HCT116 (cell line): ENCODE measurements around the gene DIP2C. TPM values are rescaled to one million over a fixed set of nuclear protein-coding genes. Genes with fewer than 3 reads are reported as not detected.

Experiments
- ATAC-seq: fragments of 200-7000 bp; cut with Tn5 transposase; 2 replicates; pipeline ENCODE4 v1.9.1; 2020; ENCODE audit warnings: mild to moderate bottlenecking, moderate library complexity
- BruUV-seq: library from RNA; stranded (reverse); fragments of 400-500 nt; replicated peaks from 2 replicates; lab custom pipeline; 2021; lab: Mats Ljungman, UMichigan
- CTCF ChIA-PET: fragments of 300-600 bp; sonication (Branson Sonifier 250); formaldehyde crosslinking; loops from one replicate; lab custom pipeline; 2021; ENCODE audit warnings: antibody characterized with exemption; lab: Charles Lee
- POLR2A ChIA-PET: fragments of 300-600, 350-600 bp; sonication (Branson Sonifier 250); formaldehyde crosslinking; loops from one replicate; lab custom pipeline; 2021; ENCODE audit warnings: antibody characterized with exemption; lab: Charles Lee
- RAD21 ChIA-PET, 2 experiments: fragments of 300-600 bp; sonication (Branson Sonifier 250); formaldehyde crosslinking; loops; one replicate each; lab custom pipeline; 2023; ENCODE audit warnings: low total read pairs in 2 of 2; ENCODE audit not compliant: uncharacterized antibody in 2 of 2, unreplicated experiment in 2 of 2, low non-redundant PET in 1 of 2; lab: Charles Lee
- DNase-seq: peaks from one replicate; pipeline ENCODE4 v3.0.0-alpha.2; 2010; ENCODE audit warnings: low read depth, low spot score
- H2AFZ ChIP-seq: fragments of 200-600 bp; shearing (Covaris generic), sonication (generic); 2 replicates; pipeline ENCODE4 v1.6.1; 2017; ENCODE audit warnings: low read depth, mixed run types, mixed read lengths, antibody characterized with exemption, low read length; ENCODE audit not compliant: poor library complexity, severe bottlenecking
- H3K27ac ChIP-seq: 2 replicates; pipeline ENCODE4 v1.5.1; 2012; ENCODE audit warnings: low read depth, low read length
- H3K27me3 ChIP-seq: fragments of 200-600 bp; sonication (generic); 2 replicates; pipeline ENCODE4 v1.6.1; 2016; ENCODE audit warnings: mixed run types, low read length, mixed read lengths; ENCODE audit not compliant: insufficient read depth
- H3K36me3 ChIP-seq, 2 experiments: fragments of 200-500 bp in 1 of 2; fragments of 200-600 bp in 1 of 2; sonication (Bioruptor generic) in 1 of 2; sonication (generic) in 1 of 2; 2 replicates each; pipeline versions ENCODE4 v1.5.1 to v1.6.1; 2014 to 2016; ENCODE audit warnings: low read length in 2 of 2, inconsistent platforms in 1 of 2, mixed read lengths in 1 of 2, mixed run types in 1 of 2; ENCODE audit not compliant: insufficient read depth in 2 of 2, control insufficient read depth in 1 of 2
- H3K4me1 ChIP-seq, 2 experiments: fragments of 200-600 bp in 1 of 2; sonication (generic) in 1 of 2; 2 replicates each; pipeline versions ENCODE4 v1.5.1 to v1.6.1; 2012 to 2017; ENCODE audit warnings: low read length in 2 of 2, inconsistent platforms in 1 of 2, mild to moderate bottlenecking in 1 of 2, mixed read lengths in 1 of 2, mixed run types in 1 of 2, moderate library complexity in 1 of 2; ENCODE audit not compliant: insufficient read depth in 2 of 2, control insufficient read depth in 1 of 2
- H3K4me2 ChIP-seq: fragments of 200-600 bp; sonication (generic); 2 replicates; pipeline ENCODE4 v1.6.1; 2017; ENCODE audit warnings: mixed run types, low read length, mixed read lengths
- H3K4me3 ChIP-seq, 2 experiments: fragments of 200-600 bp in 1 of 2; sonication (generic) in 1 of 2; replicated peaks in 1 of 2; 2 replicates each; pipeline ENCODE4 v1.5.1; 2011 to 2016; ENCODE audit warnings: low read length in 2 of 2, control low read depth in 1 of 2, low read depth in 1 of 2, mild to moderate bottlenecking in 1 of 2, mixed read lengths in 1 of 2, mixed run types in 1 of 2
- H3K79me2 ChIP-seq: fragments of 200-600 bp; sonication (generic); 2 replicates; pipeline ENCODE4 v1.6.1; 2017; ENCODE audit warnings: mild to moderate bottlenecking, mixed run types, low read length, moderate library complexity, mixed read lengths; ENCODE audit not compliant: insufficient read depth
- H3K9ac ChIP-seq: fragments of 200-600 bp; sonication (generic); 2 replicates; pipeline ENCODE4 v1.6.1; 2016; ENCODE audit warnings: low read length, mixed read lengths
- H3K9me2 ChIP-seq: fragments of 200-600 bp; sonication (generic), shearing (Covaris generic); 2 replicates; pipeline ENCODE4 v1.6.1; 2017; ENCODE audit warnings: mixed run types, mild to moderate bottlenecking, moderate library complexity; ENCODE audit not compliant: insufficient read depth
- H3K9me3 ChIP-seq, 2 experiments: fragments of 200-500 bp in 1 of 2; fragments of 200-600 bp in 1 of 2; sonication (Bioruptor generic) in 1 of 2; sonication (generic) in 1 of 2; 2 replicates each; pipeline ENCODE4 v1.6.1; 2014 to 2017; ENCODE audit warnings: low read length in 2 of 2, mixed read lengths in 2 of 2, inconsistent platforms in 1 of 2, low read depth in 1 of 2, mild to moderate bottlenecking in 1 of 2, mixed run types in 1 of 2, moderate library complexity in 1 of 2; ENCODE audit not compliant: control insufficient read depth in 1 of 2, insufficient read depth in 1 of 2
- H4K20me1 ChIP-seq: fragments of 200-600 bp; sonication (generic), shearing (Covaris generic); 2 replicates; pipeline ENCODE4 v1.6.1; 2017; ENCODE audit warnings: mixed run types, mild to moderate bottlenecking, moderate library complexity; ENCODE audit not compliant: insufficient read depth
- CBX3 ChIP-seq: IDR thresholded peaks from 2 replicates; pipeline ENCODE4 v1.6.1; 2012; ENCODE audit warnings: low read depth
- EZH2phosphoT487 ChIP-seq: fragments of 200-600 bp; IDR thresholded peaks from 2 replicates; pipeline ENCODE4 v1.6.1; 2018; ENCODE audit warnings: antibody characterized with exemption, borderline replicate concordance
- RAD21 ChIP-seq: IDR thresholded peaks from 2 replicates; pipeline ENCODE4 v1.6.1; 2012; ENCODE audit warnings: low read depth, mild to moderate bottlenecking
- ZFX ChIP-seq: fragments of 450-650 bp; IDR thresholded peaks from 2 replicates; pipeline ENCODE4 v1.6.1; 2017
- intact Hi-C: fragments of 100-400 bp; cut with micrococcal nuclease; formaldehyde crosslinking; loops from 2 replicates; pipeline ENCODE4 v1.10.0; 2022
- total RNA-seq: library from RNA; stranded (reverse); gene quantifications from one replicate; pipeline ENCODE4 v1.2.1, GENCODE V29; 2021; ENCODE audit not compliant: unreplicated experiment
- TF ChIP-seq, protein P1 (sequence below): IDR thresholded peaks from 2 replicates; pipeline ENCODE4 v1.6.1; 2011; ENCODE audit warnings: mild to moderate bottlenecking, low read length, moderate library complexity; ENCODE audit not compliant: insufficient replicate concordance; ENCODE audit errors: extremely low read depth

DIP2C gene
- total RNA-seq, 1 experiment from 2014 or later: 15.4 TPM

DNA sequence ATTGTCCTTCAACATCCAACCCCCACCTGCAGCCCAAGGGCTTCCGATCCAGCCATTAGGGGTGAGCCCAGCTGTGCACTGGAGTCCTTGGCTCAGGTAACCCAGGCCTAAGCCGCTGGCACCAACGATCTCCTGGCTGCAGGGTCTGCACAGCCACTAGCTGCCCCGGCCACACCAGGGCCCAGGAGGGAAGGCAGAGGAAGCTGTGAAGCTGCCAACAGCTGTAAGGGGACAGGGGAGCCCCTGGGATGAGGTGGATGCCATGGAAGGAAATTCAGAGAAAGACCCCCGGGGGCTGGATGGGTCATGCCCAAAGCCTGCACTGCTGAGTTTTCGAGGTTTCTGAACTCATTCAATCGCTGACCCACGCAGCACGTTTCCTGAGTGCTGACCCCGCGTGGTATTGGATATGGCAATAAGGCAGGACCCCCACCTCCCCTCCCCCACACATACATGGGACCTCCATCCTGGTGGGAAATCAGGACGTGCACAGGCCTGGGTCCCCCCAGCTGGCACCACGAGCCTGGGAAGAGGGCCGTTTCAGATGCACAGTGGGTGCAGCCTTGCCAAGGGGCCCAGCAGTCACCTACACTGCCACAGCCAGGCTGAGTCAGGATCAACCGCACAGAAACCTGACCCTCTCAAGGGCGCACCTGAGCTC lies 170.3 kb downstream of the DIP2C start:
- Histone ChIP-seq H3K9me3 (no peaks in the 10 kb centered on the region), H3K9me2 (no peaks in the 10 kb centered on the region), H3K79me2 (no peaks in the 10 kb centered on the region), H3K9ac (no peak overlapping the region), H3K4me3 (no peak overlapping the region), H3K36me3 (no peaks in the 10 kb centered on the region), H3K27ac (no peak overlapping the region), H2AFZ (no peak overlapping the region), H3K4me2 (no peak overlapping the region), H3K27me3 (no peaks in the 10 kb centered on the region), H3K4me1 (0 out of 4 replicates have a peak, but pooled peaks cover 0 to 2% of the 10 kb centered on the region in 2 experiments), H4K20me1 (no peaks in the 10 kb centered on the region)
- TF ChIP-seq CBX3 (no peak), EZH2phosphoT487 (no peak)
- ChIA-PET RAD21 (no interaction called here), POLR2A (no interaction called here), CTCF (no interaction called here)
- DNase-seq: no peak
- BruUV-seq: no TSS peak
- no peak for ATAC-seq
- intact Hi-C loops: no loop called here

DNA sequence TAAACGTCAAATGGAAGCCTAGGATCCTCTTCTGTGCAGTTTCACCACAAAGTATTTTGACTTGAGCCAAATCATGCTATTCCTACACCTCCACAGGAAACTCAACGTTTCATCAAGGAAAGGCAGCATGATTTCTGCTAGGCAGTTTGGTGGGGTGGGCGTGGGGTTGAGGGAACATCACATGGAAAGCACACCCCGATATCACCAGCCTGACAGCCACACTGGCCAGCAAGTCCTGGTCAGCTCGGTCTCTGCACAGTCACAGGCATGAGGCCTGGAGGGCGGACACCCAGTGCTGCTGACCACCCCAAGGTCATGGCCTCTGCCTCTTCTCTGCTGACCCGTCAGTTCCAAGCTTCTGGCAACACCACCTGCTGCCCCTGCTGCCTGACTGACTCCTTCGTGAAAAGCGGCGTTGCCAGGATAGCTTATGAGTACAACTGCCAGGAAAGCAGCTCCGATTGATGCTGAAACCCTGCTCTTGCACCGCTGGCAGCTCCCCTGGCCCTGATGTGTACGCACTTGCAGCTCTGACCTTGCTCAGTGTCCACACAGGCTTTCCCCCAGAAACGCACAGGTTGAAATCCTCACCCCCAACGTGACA lies 171.5 kb downstream of the DIP2C start:
- Histone ChIP-seq H3K9me3 (no peaks in the 10 kb centered on the region), H3K36me3 (no peaks in the 10 kb centered on the region), H2AFZ (no peak overlapping the region), H3K9ac (no peak overlapping the region), H3K9me2 (no peaks in the 10 kb centered on the region), H3K4me3 (no peak overlapping the region), H3K79me2 (no peaks in the 10 kb centered on the region), H3K27ac (no peak overlapping the region), H4K20me1 (no peaks in the 10 kb centered on the region), H3K4me2 (no peak overlapping the region), H3K27me3 (no peaks in the 10 kb centered on the region), H3K4me1 (0 out of 4 replicates have a peak, but pooled peaks cover 0 to 2% of the 10 kb centered on the region in 2 experiments)
- POLR2A ChIA-PET: no interaction called here
- BruUV-seq: no TSS peak
- ATAC-seq (no peak), DNase-seq (no peak)
- intact Hi-C loops: no loop called here
- CTCF ChIA-PET: no interaction called here
- no peak for TF ChIP-seq RAD21
- no peak for TF ChIP-seq ZFX
- TF ChIP-seq, protein P1, sequence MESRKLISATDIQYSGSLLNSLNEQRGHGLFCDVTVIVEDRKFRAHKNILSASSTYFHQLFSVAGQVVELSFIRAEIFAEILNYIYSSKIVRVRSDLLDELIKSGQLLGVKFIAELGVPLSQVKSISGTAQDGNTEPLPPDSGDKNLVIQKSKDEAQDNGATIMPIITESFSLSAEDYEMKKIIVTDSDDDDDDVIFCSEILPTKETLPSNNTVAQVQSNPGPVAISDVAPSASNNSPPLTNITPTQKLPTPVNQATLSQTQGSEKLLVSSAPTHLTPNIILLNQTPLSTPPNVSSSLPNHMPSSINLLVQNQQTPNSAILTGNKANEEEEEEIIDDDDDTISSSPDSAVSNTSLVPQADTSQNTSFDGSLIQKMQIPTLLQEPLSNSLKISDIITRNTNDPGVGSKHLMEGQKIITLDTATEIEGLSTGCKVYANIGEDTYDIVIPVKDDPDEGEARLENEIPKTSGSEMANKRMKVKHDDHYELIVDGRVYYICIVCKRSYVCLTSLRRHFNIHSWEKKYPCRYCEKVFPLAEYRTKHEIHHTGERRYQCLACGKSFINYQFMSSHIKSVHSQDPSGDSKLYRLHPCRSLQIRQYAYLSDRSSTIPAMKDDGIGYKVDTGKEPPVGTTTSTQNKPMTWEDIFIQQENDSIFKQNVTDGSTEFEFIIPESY: no peak
- RAD21 ChIA-PET: no interaction called here
